ENCODE measurements around the gene CEP112.

Gene CEP112

DNA sequence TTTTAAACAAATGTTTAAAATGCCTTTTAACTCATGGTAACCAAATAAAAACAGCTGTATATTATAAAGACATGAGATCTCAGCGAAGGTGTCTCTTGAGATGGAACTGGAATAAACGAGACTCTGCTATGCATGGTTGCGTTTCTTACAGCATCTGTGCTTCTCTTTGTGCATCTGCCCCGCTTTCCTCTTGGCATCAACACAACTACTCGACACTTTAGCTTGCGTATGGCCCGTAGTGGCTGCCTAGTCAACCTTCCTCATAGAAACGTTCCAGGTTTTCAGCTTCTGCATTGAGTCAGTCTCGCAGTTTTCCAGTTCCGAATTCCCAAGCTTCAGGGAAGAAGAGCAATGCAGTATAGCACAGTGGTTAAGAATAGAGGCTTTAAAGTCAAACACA lies 214.9 kb downstream of the CEP112 start:
- H3K9me3 ChIP-seq (ENCODE audit: low read length), result no peaks in the 10 kb centered on the region
- no peak overlapping the region for H2AFZ ChIP-seq (ENCODE audit: low read depth, low read length)
- no peaks in the 10 kb centered on the region for H3K27me3 ChIP-seq (ENCODE audit: insufficient read depth, low read length)
- no peaks in the 10 kb centered on the region for H3K36me3 ChIP-seq (ENCODE audit: insufficient read depth, low read length)
- H3K4me1 ChIP-seq (ENCODE audit: insufficient read depth, low read length), result no peaks in the 10 kb centered on the region
- no peak overlapping the region for H3K4me3 ChIP-seq (ENCODE audit: low read length)

- Histone ChIP-seq H3K36me3 (ENCODE audit: insufficient read depth, low read length) (no peaks in the 10 kb centered on the region), H3K9me3 (ENCODE audit: low read length) (no peaks in the 10 kb centered on the region), H3K4me1 (ENCODE audit: insufficient read depth, low read length) (no peaks in the 10 kb centered on the region), H3K27me3 (ENCODE audit: insufficient read depth, low read length) (no peaks in the 10 kb centered on the region), H2AFZ (ENCODE audit: low read depth, low read length) (no peak overlapping the region), H3K4me3 (ENCODE audit: low read length) (no peak overlapping the region)
Measured at GRCh38 chr17:65975878-65976277, 216.1 kb downstream of the CEP112 start.

GRCh38 chr17:65973237-65973636 lies 218.7 kb downstream of the CEP112 start:
- Histone ChIP-seq H3K4me1 (ENCODE audit: insufficient read depth, low read length) (no peaks in the 10 kb centered on the region), H2AFZ (ENCODE audit: low read depth, low read length) (no peak overlapping the region), H3K27me3 (ENCODE audit: insufficient read depth, low read length) (no peaks in the 10 kb centered on the region), H3K4me3 (ENCODE audit: low read length) (no peak overlapping the region), H3K9me3 (ENCODE audit: low read length) (no peaks in the 10 kb centered on the region), H3K36me3 (ENCODE audit: insufficient read depth, low read length) (no peaks in the 10 kb centered on the region)

- H3K9me3 ChIP-seq (ENCODE audit: low read length), result no peaks in the 10 kb centered on the region
- no peaks in the 10 kb centered on the region for H3K27me3 ChIP-seq (ENCODE audit: insufficient read depth, low read length)
- H3K4me3 ChIP-seq (ENCODE audit: low read length), result no peak overlapping the region
- H3K36me3 ChIP-seq (ENCODE audit: insufficient read depth, low read length), result no peaks in the 10 kb centered on the region
- no peaks in the 10 kb centered on the region for H3K4me1 ChIP-seq (ENCODE audit: insufficient read depth, low read length)
- H2AFZ ChIP-seq (ENCODE audit: low read depth, low read length), result no peak overlapping the region
Measured at GRCh38 chr17:65967372-65967771, 224.6 kb downstream of the CEP112 start.

GRCh38 chr17:65966072-65966695 lies 225.7 kb downstream of the CEP112 start:
- Histone ChIP-seq H3K9me3 (ENCODE audit: low read length) (no peaks in the 10 kb centered on the region), H3K27me3 (ENCODE audit: insufficient read depth, low read length) (no peaks in the 10 kb centered on the region), H3K36me3 (ENCODE audit: insufficient read depth, low read length) (peaks cover 2% of the 10 kb centered on the region)

GRCh38 chr17:65963179-65963578 lies 228.8 kb downstream of the CEP112 start:
- peaks cover 18% of the 10 kb centered on the region for H3K36me3 ChIP-seq (ENCODE audit: insufficient read depth, low read length)
- no peak overlapping the region for H2AFZ ChIP-seq (ENCODE audit: low read depth, low read length)
- peaks cover 10% of the 10 kb centered on the region for H3K9me3 ChIP-seq (ENCODE audit: low read length)
- H3K27me3 ChIP-seq (ENCODE audit: insufficient read depth, low read length), result no peaks in the 10 kb centered on the region
- H3K4me3 ChIP-seq (ENCODE audit: low read length), result no peak overlapping the region
- no peaks in the 10 kb centered on the region for H3K4me1 ChIP-seq (ENCODE audit: insufficient read depth, low read length)

More at GRCh38 chr17:65966072-65966695, 225.7 kb downstream of the CEP112 start:
- Histone ChIP-seq H3K4me1 (ENCODE audit: insufficient read depth, low read length) (no peaks in the 10 kb centered on the region), H2AFZ (ENCODE audit: low read depth, low read length) (no peak overlapping the region), H3K4me3 (ENCODE audit: low read length) (no peak overlapping the region)

DNA sequence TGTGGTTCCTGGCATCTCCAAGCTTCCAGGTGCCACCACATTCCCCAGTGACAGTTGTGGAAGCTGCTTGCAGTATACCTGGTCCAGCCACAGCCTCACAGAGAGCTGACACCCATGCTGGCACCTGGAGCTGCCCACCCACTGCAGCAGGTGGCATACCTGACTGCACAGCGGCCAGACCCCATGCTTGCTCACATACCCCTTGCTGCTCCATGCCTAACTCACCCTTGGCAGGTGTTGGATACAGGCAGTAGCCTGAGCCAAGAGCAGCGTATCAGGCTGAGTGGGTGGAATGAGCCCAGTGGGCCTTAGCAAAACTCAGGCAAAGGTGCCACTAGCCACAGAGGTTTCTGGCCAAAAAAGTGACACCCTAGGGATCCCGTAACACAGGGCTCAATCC lies 232.3 kb downstream of the CEP112 start:
- H3K4me3 ChIP-seq (ENCODE audit: low read length), result no peak overlapping the region
- peaks cover 11% of the 10 kb centered on the region for H3K9me3 ChIP-seq (ENCODE audit: low read length)
- no peaks in the 10 kb centered on the region for H3K4me1 ChIP-seq (ENCODE audit: insufficient read depth, low read length)
- H3K27me3 ChIP-seq (ENCODE audit: insufficient read depth, low read length), result no peaks in the 10 kb centered on the region
- H3K36me3 ChIP-seq (ENCODE audit: insufficient read depth, low read length), result peaks cover 18% of the 10 kb centered on the region
- no peak overlapping the region for H2AFZ ChIP-seq (ENCODE audit: low read depth, low read length)

- Histone ChIP-seq H3K9me3 (ENCODE audit: low read length) (peaks cover 11% of the 10 kb centered on the region), H3K4me1 (ENCODE audit: insufficient read depth, low read length) (peaks cover 1% of the 10 kb centered on the region), H3K36me3 (ENCODE audit: insufficient read depth, low read length) (peaks cover 20% of the 10 kb centered on the region), H3K27me3 (ENCODE audit: insufficient read depth, low read length) (no peaks in the 10 kb centered on the region), H2AFZ (ENCODE audit: low read depth, low read length) (no peak overlapping the region), H3K4me3 (ENCODE audit: low read length) (no peak overlapping the region)
Measured at GRCh38 chr17:65956814-65957213, 235.1 kb downstream of the CEP112 start.

GRCh38 chr17:65954148-65954449 lies 237.8 kb downstream of the CEP112 start:
- Histone ChIP-seq H3K36me3 (ENCODE audit: insufficient read depth, low read length) (peaks cover 9% of the 10 kb centered on the region), H3K9me3 (ENCODE audit: low read length) (peaks cover 8% of the 10 kb centered on the region), H3K4me3 (ENCODE audit: low read length) (no peak overlapping the region), H3K4me1 (ENCODE audit: insufficient read depth, low read length) (peaks cover 1% of the 10 kb centered on the region), H2AFZ (ENCODE audit: low read depth, low read length) (no peak overlapping the region), H3K27me3 (ENCODE audit: insufficient read depth, low read length) (no peaks in the 10 kb centered on the region)

DNA sequence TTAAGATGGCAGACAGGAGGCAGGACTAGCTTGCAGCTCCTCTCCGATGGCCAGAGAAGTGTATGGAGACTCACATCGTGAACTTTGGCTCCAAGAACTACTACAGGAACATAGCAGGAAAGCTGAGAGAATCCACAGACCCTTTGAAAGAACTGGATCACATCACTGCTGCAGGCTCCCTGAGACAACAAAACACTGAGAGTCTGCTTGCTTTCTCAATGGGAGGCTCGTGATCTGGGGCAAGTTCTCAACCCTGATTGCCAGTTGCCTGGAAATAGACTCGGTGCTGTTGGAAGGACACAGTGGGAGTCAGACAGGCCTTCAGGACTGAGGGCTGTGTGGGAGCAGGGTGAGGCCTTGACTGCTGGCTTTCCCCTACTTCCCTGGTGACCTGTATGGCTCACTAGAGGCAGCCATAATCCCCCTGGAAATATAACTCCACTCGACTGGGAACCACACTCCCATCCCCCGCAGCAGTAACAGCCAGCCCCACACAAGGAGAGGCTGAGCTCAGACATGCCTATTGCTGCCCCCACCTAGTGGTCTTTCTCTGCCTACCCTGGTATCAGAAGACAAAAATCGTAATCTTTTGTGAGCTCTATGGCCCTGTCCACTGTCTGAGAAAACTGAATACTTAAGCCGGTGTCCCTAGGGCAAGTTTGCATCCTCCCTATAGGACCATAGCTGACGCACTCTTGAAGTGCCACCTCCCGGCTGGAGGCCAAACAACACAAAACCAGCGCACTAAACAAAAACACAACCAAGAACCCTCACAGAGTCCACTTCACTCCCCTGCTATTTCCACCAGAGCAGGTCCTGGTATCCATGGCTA lies 238.4 kb downstream of the CEP112 start:
- Histone ChIP-seq H3K4me3 (ENCODE audit: low read length) (no peak overlapping the region), H3K27me3 (ENCODE audit: insufficient read depth, low read length) (no peaks in the 10 kb centered on the region), H3K9me3 (ENCODE audit: low read length) (peaks cover 5% of the 10 kb centered on the region), H3K36me3 (ENCODE audit: insufficient read depth, low read length) (peaks cover 5% of the 10 kb centered on the region), H2AFZ (ENCODE audit: low read depth, low read length) (no peak overlapping the region), H3K4me1 (ENCODE audit: insufficient read depth, low read length) (peaks cover 1% of the 10 kb centered on the region)

GRCh38 chr17:65952586-65952985 lies 239.3 kb downstream of the CEP112 start:
- H3K4me3 ChIP-seq (ENCODE audit: low read length), result no peak overlapping the region
- H2AFZ ChIP-seq (ENCODE audit: low read depth, low read length), result no peak overlapping the region
- H3K9me3 ChIP-seq (ENCODE audit: low read length), result peaks cover 2% of the 10 kb centered on the region
- H3K36me3 ChIP-seq (ENCODE audit: insufficient read depth, low read length), result peaks cover 2% of the 10 kb centered on the region
- H3K4me1 ChIP-seq (ENCODE audit: insufficient read depth, low read length), result peaks cover 1% of the 10 kb centered on the region
- H3K27me3 ChIP-seq (ENCODE audit: insufficient read depth, low read length), result no peaks in the 10 kb centered on the region

DNA sequence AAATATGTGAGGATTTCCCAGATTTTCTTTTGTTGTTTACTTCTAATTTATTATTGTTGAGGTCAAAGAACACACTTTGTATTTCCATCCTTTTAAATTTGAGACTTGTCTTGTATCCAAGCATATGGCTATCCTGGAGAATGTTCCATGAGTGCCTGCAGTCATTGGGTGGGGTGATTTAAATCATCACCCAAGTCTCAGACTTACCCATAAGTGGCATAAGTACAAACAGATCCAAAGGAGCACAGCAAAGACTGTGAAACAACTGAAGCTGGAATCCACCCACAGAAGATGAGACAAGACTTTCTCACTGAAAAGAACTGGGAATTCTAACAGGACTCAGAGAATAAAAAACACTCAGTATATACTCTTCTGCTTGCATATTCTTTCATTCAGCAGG lies 239.9 kb downstream of the CEP112 start:
- Histone ChIP-seq H3K4me3 (ENCODE audit: low read length) (no peak overlapping the region), H2AFZ (ENCODE audit: low read depth, low read length) (no peak overlapping the region), H3K27me3 (ENCODE audit: insufficient read depth, low read length) (no peaks in the 10 kb centered on the region), H3K4me1 (ENCODE audit: insufficient read depth, low read length) (peaks cover 1% of the 10 kb centered on the region), H3K36me3 (ENCODE audit: insufficient read depth, low read length) (peaks cover 2% of the 10 kb centered on the region), H3K9me3 (ENCODE audit: low read length) (no peaks in the 10 kb centered on the region)

- no peak overlapping the region for H3K4me3 ChIP-seq (ENCODE audit: low read length)
- H3K4me1 ChIP-seq (ENCODE audit: insufficient read depth, low read length), result no peaks in the 10 kb centered on the region
- no peak overlapping the region for H2AFZ ChIP-seq (ENCODE audit: low read depth, low read length)
- H3K9me3 ChIP-seq (ENCODE audit: low read length), result peaks cover 2% of the 10 kb centered on the region
- H3K27me3 ChIP-seq (ENCODE audit: insufficient read depth, low read length), result no peaks in the 10 kb centered on the region
- H3K36me3 ChIP-seq (ENCODE audit: insufficient read depth, low read length), result peaks cover 2% of the 10 kb centered on the region
Measured at GRCh38 chr17:65947831-65948230, 244.1 kb downstream of the CEP112 start.
